HCT116 (cell line): ENCODE results near the gene KIF26B. TPM values are rescaled to one million over a fixed set of nuclear protein-coding genes. Genes with fewer than 3 reads are reported as not detected.

ENCODE experiments used
- ATAC-seq: fragments of 200-7000 bp; cut with Tn5 transposase; 2 replicates; pipeline ENCODE4 v1.9.1; 2020; ENCODE audit warnings: mild to moderate bottlenecking, moderate library complexity
- BruUV-seq: library from RNA; stranded (reverse); fragments of 400-500 nt; replicated peaks from 2 replicates; lab custom pipeline; 2021; lab: Mats Ljungman, UMichigan
- CTCF ChIA-PET: fragments of 300-600 bp; sonication (Branson Sonifier 250); formaldehyde crosslinking; loops from one replicate; lab custom pipeline; 2021; ENCODE audit warnings: antibody characterized with exemption; lab: Charles Lee
- POLR2A ChIA-PET: fragments of 300-600, 350-600 bp; sonication (Branson Sonifier 250); formaldehyde crosslinking; loops from one replicate; lab custom pipeline; 2021; ENCODE audit warnings: antibody characterized with exemption; lab: Charles Lee
- RAD21 ChIA-PET, 2 experiments: fragments of 300-600 bp; sonication (Branson Sonifier 250); formaldehyde crosslinking; loops; one replicate each; lab custom pipeline; 2023; ENCODE audit warnings: low total read pairs in 2 of 2; ENCODE audit not compliant: uncharacterized antibody in 2 of 2, unreplicated experiment in 2 of 2, low non-redundant PET in 1 of 2; lab: Charles Lee
- DNase-seq: peaks from one replicate; pipeline ENCODE4 v3.0.0-alpha.2; 2010; ENCODE audit warnings: low read depth, low spot score
- H2AFZ ChIP-seq: fragments of 200-600 bp; shearing (Covaris generic), sonication (generic); 2 replicates; pipeline ENCODE4 v1.6.1; 2017; ENCODE audit warnings: low read depth, mixed run types, mixed read lengths, antibody characterized with exemption, low read length; ENCODE audit not compliant: poor library complexity, severe bottlenecking
- H3K27ac ChIP-seq: 2 replicates; pipeline ENCODE4 v1.5.1; 2012; ENCODE audit warnings: low read depth, low read length
- H3K27me3 ChIP-seq: fragments of 200-600 bp; sonication (generic); 2 replicates; pipeline ENCODE4 v1.6.1; 2016; ENCODE audit warnings: mixed run types, low read length, mixed read lengths; ENCODE audit not compliant: insufficient read depth
- H3K36me3 ChIP-seq, 2 experiments: fragments of 200-500 bp in 1 of 2; fragments of 200-600 bp in 1 of 2; sonication (Bioruptor generic) in 1 of 2; sonication (generic) in 1 of 2; 2 replicates each; pipeline versions ENCODE4 v1.5.1 to v1.6.1; 2014 to 2016; ENCODE audit warnings: low read length in 2 of 2, inconsistent platforms in 1 of 2, mixed read lengths in 1 of 2, mixed run types in 1 of 2; ENCODE audit not compliant: insufficient read depth in 2 of 2, control insufficient read depth in 1 of 2
- H3K4me1 ChIP-seq, 2 experiments: fragments of 200-600 bp in 1 of 2; sonication (generic) in 1 of 2; 2 replicates each; pipeline versions ENCODE4 v1.5.1 to v1.6.1; 2012 to 2017; ENCODE audit warnings: low read length in 2 of 2, inconsistent platforms in 1 of 2, mild to moderate bottlenecking in 1 of 2, mixed read lengths in 1 of 2, mixed run types in 1 of 2, moderate library complexity in 1 of 2; ENCODE audit not compliant: insufficient read depth in 2 of 2, control insufficient read depth in 1 of 2
- H3K4me2 ChIP-seq: fragments of 200-600 bp; sonication (generic); 2 replicates; pipeline ENCODE4 v1.6.1; 2017; ENCODE audit warnings: mixed run types, low read length, mixed read lengths
- H3K4me3 ChIP-seq, 2 experiments: fragments of 200-600 bp in 1 of 2; sonication (generic) in 1 of 2; replicated peaks in 1 of 2; 2 replicates each; pipeline ENCODE4 v1.5.1; 2011 to 2016; ENCODE audit warnings: low read length in 2 of 2, control low read depth in 1 of 2, low read depth in 1 of 2, mild to moderate bottlenecking in 1 of 2, mixed read lengths in 1 of 2, mixed run types in 1 of 2
- H3K79me2 ChIP-seq: fragments of 200-600 bp; sonication (generic); 2 replicates; pipeline ENCODE4 v1.6.1; 2017; ENCODE audit warnings: mild to moderate bottlenecking, mixed run types, low read length, moderate library complexity, mixed read lengths; ENCODE audit not compliant: insufficient read depth
- H3K9ac ChIP-seq: fragments of 200-600 bp; sonication (generic); 2 replicates; pipeline ENCODE4 v1.6.1; 2016; ENCODE audit warnings: low read length, mixed read lengths
- H3K9me2 ChIP-seq: fragments of 200-600 bp; sonication (generic), shearing (Covaris generic); 2 replicates; pipeline ENCODE4 v1.6.1; 2017; ENCODE audit warnings: mixed run types, mild to moderate bottlenecking, moderate library complexity; ENCODE audit not compliant: insufficient read depth
- H3K9me3 ChIP-seq, 2 experiments: fragments of 200-500 bp in 1 of 2; fragments of 200-600 bp in 1 of 2; sonication (Bioruptor generic) in 1 of 2; sonication (generic) in 1 of 2; 2 replicates each; pipeline ENCODE4 v1.6.1; 2014 to 2017; ENCODE audit warnings: low read length in 2 of 2, mixed read lengths in 2 of 2, inconsistent platforms in 1 of 2, low read depth in 1 of 2, mild to moderate bottlenecking in 1 of 2, mixed run types in 1 of 2, moderate library complexity in 1 of 2; ENCODE audit not compliant: control insufficient read depth in 1 of 2, insufficient read depth in 1 of 2
- H4K20me1 ChIP-seq: fragments of 200-600 bp; sonication (generic), shearing (Covaris generic); 2 replicates; pipeline ENCODE4 v1.6.1; 2017; ENCODE audit warnings: mixed run types, mild to moderate bottlenecking, moderate library complexity; ENCODE audit not compliant: insufficient read depth
- ELF1 ChIP-seq: IDR thresholded peaks from 2 replicates; pipeline ENCODE4 v1.6.1; 2012; ENCODE audit warnings: low read depth, borderline replicate concordance
- EZH2 ChIP-seq: fragments of 200-600 bp; sonication (generic); IDR thresholded peaks from 2 replicates; pipeline ENCODE4 v1.6.1; 2017; ENCODE audit warnings: antibody characterized with exemption, mixed run types
- EZH2phosphoT487 ChIP-seq: fragments of 200-600 bp; IDR thresholded peaks from 2 replicates; pipeline ENCODE4 v1.6.1; 2018; ENCODE audit warnings: antibody characterized with exemption, borderline replicate concordance
- FOSL1 ChIP-seq: IDR thresholded peaks from 2 replicates; pipeline ENCODE4 v1.6.1; 2012; ENCODE audit warnings: low read depth
- POLR2A ChIP-seq: IDR thresholded peaks from 2 replicates; pipeline ENCODE4 v1.7.0; 2011; ENCODE audit warnings: borderline replicate concordance; ENCODE audit not compliant: insufficient read depth, insufficient read length; ENCODE audit errors: extremely low read depth
- POLR2AphosphoS5 ChIP-seq: IDR thresholded peaks from 2 replicates; pipeline ENCODE4 v1.6.1; 2011; ENCODE audit warnings: mild to moderate bottlenecking, low read depth, low read length, moderate library complexity
- RAD21 ChIP-seq: IDR thresholded peaks from 2 replicates; pipeline ENCODE4 v1.6.1; 2012; ENCODE audit warnings: low read depth, mild to moderate bottlenecking
- SIN3A ChIP-seq: IDR thresholded peaks from 2 replicates; pipeline ENCODE4 v1.6.1; 2012; ENCODE audit warnings: low read depth
- SP1 ChIP-seq: IDR thresholded peaks from 2 replicates; pipeline ENCODE4 v1.6.1; 2012; ENCODE audit warnings: low read depth
- TCF7L2 ChIP-seq: IDR thresholded peaks from 2 replicates; pipeline ENCODE4 v1.7.0; 2011; ENCODE audit warnings: borderline replicate concordance, inconsistent platforms; ENCODE audit not compliant: insufficient read depth, insufficient read length; ENCODE audit errors: extremely low read depth
- YY1 ChIP-seq: IDR thresholded peaks from 2 replicates; pipeline ENCODE4 v1.6.1; 2011; ENCODE audit warnings: low read length, low read depth, moderate library complexity, mild to moderate bottlenecking; ENCODE audit not compliant: insufficient replicate concordance; ENCODE audit errors: extremely low read depth
- ZNF274 ChIP-seq: fragments of 200-500 bp; sonication (Bioruptor generic); IDR thresholded peaks from 2 replicates; pipeline ENCODE4 v1.6.1; 2014; ENCODE audit warnings: mild to moderate bottlenecking, low read depth, low read length, inconsistent platforms
- intact Hi-C: fragments of 100-400 bp; cut with micrococcal nuclease; formaldehyde crosslinking; loops from 2 replicates; pipeline ENCODE4 v1.10.0; 2022
- total RNA-seq: library from RNA; stranded (reverse); gene quantifications from one replicate; pipeline ENCODE4 v1.2.1, GENCODE V29; 2021; ENCODE audit not compliant: unreplicated experiment
- TF ChIP-seq, protein P1 (sequence below): IDR thresholded peaks from 2 replicates; pipeline ENCODE4 v1.6.1; 2012
- TF ChIP-seq, protein P2 (sequence below), 3 experiments: fragments of 200-600 bp in 1 of 3; sonication (generic) in 1 of 3; IDR thresholded peaks in 2 of 3; conservative IDR thresholded peaks in 1 of 3; 2 replicates each; pipeline ENCODE4 v1.5.1; 2012 to 2017; ENCODE audit warnings: low read depth in 2 of 3, low read length in 2 of 3, antibody characterized with exemption in 1 of 3, borderline replicate concordance in 1 of 3, control low read depth in 1 of 3, mild to moderate bottlenecking in 1 of 3, mixed read lengths in 1 of 3, mixed run types in 1 of 3, moderate library complexity in 1 of 3; ENCODE audit not compliant: insufficient read depth in 1 of 3

KIF26B gene
- total RNA-seq, 1 experiment from 2014 or later = 0.49 TPM

DNA sequence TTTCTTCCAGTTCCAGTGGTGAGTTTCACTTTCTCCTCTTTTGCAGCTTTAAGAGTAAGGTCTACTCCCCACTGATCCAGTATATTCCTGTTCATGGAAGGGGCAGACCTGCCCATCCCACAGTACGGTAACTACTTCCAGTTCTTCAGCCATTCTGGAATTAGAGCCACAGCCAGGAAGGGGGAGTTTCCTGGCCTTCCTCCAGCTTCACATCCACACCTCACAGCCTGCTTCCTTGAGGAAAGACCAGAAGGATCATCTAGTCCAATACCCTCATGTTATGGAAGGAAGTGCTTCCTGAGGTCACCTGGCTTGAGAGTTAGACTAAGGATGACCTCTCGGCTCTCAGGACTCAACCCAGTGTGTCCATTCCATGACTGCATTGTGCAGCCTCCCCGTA lies 597.8 kb downstream of the KIF26B start:
- no peak overlapping the region for H3K4me2 ChIP-seq
- ATAC-seq (no peak), DNase-seq (no peak)
- H3K79me2 ChIP-seq = no peaks in the 10 kb centered on the region
- intact Hi-C loops = no loop called here
- no peak overlapping the region for H2AFZ ChIP-seq
- H3K4me1 ChIP-seq = no peaks in the 10 kb centered on the region
- no peaks in the 10 kb centered on the region for H4K20me1 ChIP-seq
- POLR2A ChIA-PET = no interaction called here
- RAD21 ChIA-PET = no interaction called here
- H3K9ac ChIP-seq = no peak overlapping the region
- H3K27me3 ChIP-seq = no peaks in the 10 kb centered on the region
- CTCF ChIA-PET = no interaction called here
- no peaks in the 10 kb centered on the region for H3K9me3 ChIP-seq
- H3K36me3 ChIP-seq = no peaks in the 10 kb centered on the region
- no peaks in the 10 kb centered on the region for H3K9me2 ChIP-seq
- no TSS peak for BruUV-seq
- no peak overlapping the region for H3K4me3 ChIP-seq
- TF ChIP-seq TCF7L2 = no peak
- TF ChIP-seq YY1 = no peak
- TF ChIP-seq FOSL1 = no peak
- no peak for TF ChIP-seq RAD21
- TF ChIP-seq POLR2A = no peak
- no peak for TF ChIP-seq SIN3A
- no peak for TF ChIP-seq POLR2AphosphoS5
- no peak for TF ChIP-seq SP1
- TF ChIP-seq, protein P1, sequence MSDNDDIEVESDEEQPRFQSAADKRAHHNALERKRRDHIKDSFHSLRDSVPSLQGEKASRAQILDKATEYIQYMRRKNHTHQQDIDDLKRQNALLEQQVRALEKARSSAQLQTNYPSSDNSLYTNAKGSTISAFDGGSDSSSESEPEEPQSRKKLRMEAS = no peak
- no peak for TF ChIP-seq EZH2
- TF ChIP-seq ZNF274 = no peak
- no peak overlapping the region for H3K27ac ChIP-seq

DNA sequence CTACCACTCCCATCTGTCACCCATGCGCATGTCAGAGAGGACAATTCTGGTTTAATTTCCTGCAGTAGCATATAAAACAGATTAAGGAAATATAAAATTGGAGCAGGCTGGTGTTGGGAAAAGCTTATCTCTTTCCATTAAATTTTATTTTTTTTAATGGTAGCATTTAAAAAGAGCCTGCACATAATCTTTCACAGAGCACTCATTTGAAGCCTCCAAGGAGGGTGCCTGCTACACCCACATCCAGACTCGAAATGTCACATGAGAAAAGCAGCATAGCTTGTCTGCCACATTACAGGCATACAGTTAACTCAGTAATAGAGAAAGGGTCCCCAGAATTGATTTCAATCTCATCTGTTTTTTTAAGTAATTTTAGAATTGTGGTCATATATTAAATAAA lies 599.0 kb downstream of the KIF26B start:
- H3K9me3 ChIP-seq = no peaks in the 10 kb centered on the region
- no peak for ATAC-seq
- H3K4me2 ChIP-seq = no peak overlapping the region
- H2AFZ ChIP-seq = no peak overlapping the region
- no peaks in the 10 kb centered on the region for H3K36me3 ChIP-seq
- H3K4me1 ChIP-seq = no peaks in the 10 kb centered on the region
- H3K9me2 ChIP-seq = no peaks in the 10 kb centered on the region
- H4K20me1 ChIP-seq = no peaks in the 10 kb centered on the region
- H3K79me2 ChIP-seq = no peaks in the 10 kb centered on the region
- no peak overlapping the region for H3K4me3 ChIP-seq
- H3K27me3 ChIP-seq = no peaks in the 10 kb centered on the region
- ChIA-PET POLR2A (no interaction called here), RAD21 (no interaction called here), CTCF (interaction anchor here (1.0 kb wide), 1 partner anchor 135 kb away, joined by 3 read pairs; no protein-coding TSS in a partner anchor)
- H3K27ac ChIP-seq = no peak overlapping the region
- TF ChIP-seq SIN3A (no peak), FOSL1 (no peak), ELF1 (no peak), EZH2phosphoT487 (no peak)
- TF ChIP-seq, protein P2, sequence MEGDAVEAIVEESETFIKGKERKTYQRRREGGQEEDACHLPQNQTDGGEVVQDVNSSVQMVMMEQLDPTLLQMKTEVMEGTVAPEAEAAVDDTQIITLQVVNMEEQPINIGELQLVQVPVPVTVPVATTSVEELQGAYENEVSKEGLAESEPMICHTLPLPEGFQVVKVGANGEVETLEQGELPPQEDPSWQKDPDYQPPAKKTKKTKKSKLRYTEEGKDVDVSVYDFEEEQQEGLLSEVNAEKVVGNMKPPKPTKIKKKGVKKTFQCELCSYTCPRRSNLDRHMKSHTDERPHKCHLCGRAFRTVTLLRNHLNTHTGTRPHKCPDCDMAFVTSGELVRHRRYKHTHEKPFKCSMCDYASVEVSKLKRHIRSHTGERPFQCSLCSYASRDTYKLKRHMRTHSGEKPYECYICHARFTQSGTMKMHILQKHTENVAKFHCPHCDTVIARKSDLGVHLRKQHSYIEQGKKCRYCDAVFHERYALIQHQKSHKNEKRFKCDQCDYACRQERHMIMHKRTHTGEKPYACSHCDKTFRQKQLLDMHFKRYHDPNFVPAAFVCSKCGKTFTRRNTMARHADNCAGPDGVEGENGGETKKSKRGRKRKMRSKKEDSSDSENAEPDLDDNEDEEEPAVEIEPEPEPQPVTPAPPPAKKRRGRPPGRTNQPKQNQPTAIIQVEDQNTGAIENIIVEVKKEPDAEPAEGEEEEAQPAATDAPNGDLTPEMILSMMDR (IDR thresholded peaks at IDR 0.05 in 2 of 3, conservative IDR thresholded peaks at IDR 0.05 in 1 of 3; ENCODE audit: borderline replicate concordance in 1 of 3, insufficient read depth in 1 of 3, low read depth in 2 of 3, low read length in 2 of 3) = no peak
- DNase-seq = no peak
- BruUV-seq = no TSS peak
- no peak overlapping the region for H3K9ac ChIP-seq
- intact Hi-C loops = no loop called here
